DND-41 (cell line): ENCODE data around the gene DOK6.

Source experiments
- ATAC-seq: fragments of 200-7000 bp; cut with Tn5 transposase; 3 replicates; pipeline ENCODE4 v1.9.1; 2021; ENCODE audit warnings: low read depth; ENCODE audit not compliant: insufficient read depth
- DNase-seq: peaks from one replicate; pipeline ENCODE4 v3.0.0-alpha.2; 2020
- H2AFZ ChIP-seq: 2 replicates; pipeline ENCODE4 v1.6.0; 2012; ENCODE audit warnings: low read depth, low read length
- H3K27ac ChIP-seq: 2 replicates; pipeline ENCODE4 v1.5.1; 2012; ENCODE audit warnings: low read length, inconsistent platforms
- H3K27me3 ChIP-seq: fragments of 200-600 bp; sonication (generic); 2 replicates; pipeline ENCODE4 v1.6.0; 2012; ENCODE audit warnings: low read length, mild to moderate bottlenecking, inconsistent platforms; ENCODE audit not compliant: insufficient read depth, poor library complexity
- H3K36me3 ChIP-seq: 2 replicates; pipeline ENCODE4 v1.5.1; 2012; ENCODE audit warnings: low read length, inconsistent platforms; ENCODE audit not compliant: insufficient read depth
- H3K4me1 ChIP-seq: 2 replicates; pipeline ENCODE4 v1.5.1; 2012; ENCODE audit warnings: mild to moderate bottlenecking, low read length; ENCODE audit not compliant: insufficient read depth
- H3K4me2 ChIP-seq: 2 replicates; pipeline ENCODE4 v1.6.0; 2012; ENCODE audit warnings: mild to moderate bottlenecking, moderate library complexity, low read length, inconsistent platforms; ENCODE audit not compliant: insufficient read depth
- H3K4me3 ChIP-seq, 2 experiments: fragments of 200-600 bp in 1 of 2; shearing (Covaris generic) in 1 of 2; 2 replicates each; pipeline ENCODE4 v1.5.1; 2012 to 2016; ENCODE audit warnings: inconsistent platforms in 2 of 2, low read length in 2 of 2, mild to moderate bottlenecking in 2 of 2, low read depth in 1 of 2, moderate library complexity in 1 of 2
- H3K79me2 ChIP-seq: 2 replicates; pipeline ENCODE4 v1.6.0; 2012; ENCODE audit warnings: low read length, inconsistent platforms; ENCODE audit not compliant: insufficient read depth
- H3K9ac ChIP-seq: 2 replicates; pipeline ENCODE4 v1.6.0; 2012; ENCODE audit warnings: low read depth, mild to moderate bottlenecking, inconsistent platforms, low read length, moderate library complexity
- H3K9me3 ChIP-seq: 2 replicates; pipeline ENCODE4 v1.5.1; 2012; ENCODE audit warnings: low read length, moderate library complexity, mild to moderate bottlenecking, inconsistent platforms; ENCODE audit not compliant: insufficient read depth, severe bottlenecking
- H4K20me1 ChIP-seq: 2 replicates; pipeline ENCODE4 v1.6.0; 2012; ENCODE audit warnings: low read length; ENCODE audit not compliant: insufficient read depth
- EZH2 ChIP-seq: IDR thresholded peaks from 3 replicates; pipeline ENCODE4 v1.6.1; 2012; ENCODE audit warnings: borderline replicate concordance, low read depth, mild to moderate bottlenecking, moderate library complexity, low read length, inconsistent platforms; ENCODE audit not compliant: severe bottlenecking
- TF ChIP-seq, protein P1 (sequence below): IDR thresholded peaks from 2 replicates; pipeline ENCODE4 v1.5.1; 2012; ENCODE audit warnings: borderline replicate concordance, low read length, moderate library complexity, mild to moderate bottlenecking; ENCODE audit not compliant: poor library complexity, severe bottlenecking; ENCODE audit errors: extremely low read depth

Gene DOK6

GRCh38 chr18:69596345-69596744, 195.7 kb downstream of the DOK6 start:
- no peaks in the 10 kb centered on the region for H3K27me3 ChIP-seq
- H3K9me3 ChIP-seq = no peaks in the 10 kb centered on the region
- TF ChIP-seq EZH2 = no peak
- TF ChIP-seq, protein P1, sequence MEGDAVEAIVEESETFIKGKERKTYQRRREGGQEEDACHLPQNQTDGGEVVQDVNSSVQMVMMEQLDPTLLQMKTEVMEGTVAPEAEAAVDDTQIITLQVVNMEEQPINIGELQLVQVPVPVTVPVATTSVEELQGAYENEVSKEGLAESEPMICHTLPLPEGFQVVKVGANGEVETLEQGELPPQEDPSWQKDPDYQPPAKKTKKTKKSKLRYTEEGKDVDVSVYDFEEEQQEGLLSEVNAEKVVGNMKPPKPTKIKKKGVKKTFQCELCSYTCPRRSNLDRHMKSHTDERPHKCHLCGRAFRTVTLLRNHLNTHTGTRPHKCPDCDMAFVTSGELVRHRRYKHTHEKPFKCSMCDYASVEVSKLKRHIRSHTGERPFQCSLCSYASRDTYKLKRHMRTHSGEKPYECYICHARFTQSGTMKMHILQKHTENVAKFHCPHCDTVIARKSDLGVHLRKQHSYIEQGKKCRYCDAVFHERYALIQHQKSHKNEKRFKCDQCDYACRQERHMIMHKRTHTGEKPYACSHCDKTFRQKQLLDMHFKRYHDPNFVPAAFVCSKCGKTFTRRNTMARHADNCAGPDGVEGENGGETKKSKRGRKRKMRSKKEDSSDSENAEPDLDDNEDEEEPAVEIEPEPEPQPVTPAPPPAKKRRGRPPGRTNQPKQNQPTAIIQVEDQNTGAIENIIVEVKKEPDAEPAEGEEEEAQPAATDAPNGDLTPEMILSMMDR = no peak

GRCh38 chr18:69597561-69597960, 196.9 kb downstream of the DOK6 start:
- no peaks in the 10 kb centered on the region for H3K9me3 ChIP-seq
- H3K27me3 ChIP-seq = no peaks in the 10 kb centered on the region
- H3K9ac ChIP-seq = no peak overlapping the region
- DNase-seq (no peak), ATAC-seq (no peak)
- H3K79me2 ChIP-seq = no peaks in the 10 kb centered on the region
- TF ChIP-seq, protein P1 = no peak
- TF ChIP-seq EZH2 = no peak
- H3K36me3 ChIP-seq = no peaks in the 10 kb centered on the region
- no peak overlapping the region for H3K4me2 ChIP-seq
- H2AFZ ChIP-seq = no peak overlapping the region
- H4K20me1 ChIP-seq = no peaks in the 10 kb centered on the region
- H3K4me3 ChIP-seq = no peak overlapping the region
- no peaks in the 10 kb centered on the region for H3K4me1 ChIP-seq
- H3K27ac ChIP-seq = no peak overlapping the region

More at GRCh38 chr18:69596345-69596744, 195.7 kb downstream of the DOK6 start:
- Histone ChIP-seq H3K27ac (no peak overlapping the region), H3K4me2 (no peak overlapping the region), H3K9ac (no peak overlapping the region), H3K4me1 (no peaks in the 10 kb centered on the region), H3K4me3 (no peak overlapping the region), H2AFZ (no peak overlapping the region), H3K79me2 (no peaks in the 10 kb centered on the region), H4K20me1 (no peaks in the 10 kb centered on the region), H3K36me3 (no peaks in the 10 kb centered on the region)
- no peak for DNase-seq
- no peak for ATAC-seq

- no peak for ATAC-seq
- Histone ChIP-seq H3K4me1 (no peaks in the 10 kb centered on the region), H3K4me3 (no peak overlapping the region), H3K27me3 (no peaks in the 10 kb centered on the region), H2AFZ (no peak overlapping the region), H3K9me3 (no peaks in the 10 kb centered on the region), H3K79me2 (no peaks in the 10 kb centered on the region), H3K4me2 (no peak overlapping the region), H3K9ac (no peak overlapping the region), H4K20me1 (no peaks in the 10 kb centered on the region), H3K27ac (no peak overlapping the region), H3K36me3 (no peaks in the 10 kb centered on the region)
- TF ChIP-seq, protein P1 = no peak
- TF ChIP-seq EZH2 = no peak
- DNase-seq = no peak
Measured at GRCh38 chr18:69599377-69599776, 198.7 kb downstream of the DOK6 start.

GRCh38 chr18:69612242-69612641, 211.6 kb downstream of the DOK6 start:
- DNase-seq = no peak
- no peaks in the 10 kb centered on the region for H3K9me3 ChIP-seq
- ATAC-seq = no peak
- TF ChIP-seq, protein P1 = no peak
- no peak for TF ChIP-seq EZH2
- H3K36me3 ChIP-seq = no peaks in the 10 kb centered on the region
- no peaks in the 10 kb centered on the region for H3K27me3 ChIP-seq
- H3K9ac ChIP-seq = no peak overlapping the region
- H3K4me2 ChIP-seq = no peak overlapping the region
- no peak overlapping the region for H3K27ac ChIP-seq
- H3K4me3 ChIP-seq = no peak overlapping the region
- H2AFZ ChIP-seq = no peak overlapping the region
- H3K79me2 ChIP-seq = no peaks in the 10 kb centered on the region
- H4K20me1 ChIP-seq = no peaks in the 10 kb centered on the region
- no peaks in the 10 kb centered on the region for H3K4me1 ChIP-seq
